Stimulated activated CD8-positive, alpha-beta memory T cell treated with anti-CD3 and anti-CD28 coated beads, Interleukin-15, amount 100 ng/mL, for 1 hour (primary cell): ENCODE results near the gene ARID5B.

Experiments used
- DNase-seq: peaks from one replicate; pipeline ENCODE4 v3.0.0-alpha.2; 2020; ENCODE audit warnings: low read depth

Gene ARID5B

GRCh38 chr10:62033125-62033524 lies 131.6 kb downstream of the ARID5B start:
- DNase-seq: no peak

DNA sequence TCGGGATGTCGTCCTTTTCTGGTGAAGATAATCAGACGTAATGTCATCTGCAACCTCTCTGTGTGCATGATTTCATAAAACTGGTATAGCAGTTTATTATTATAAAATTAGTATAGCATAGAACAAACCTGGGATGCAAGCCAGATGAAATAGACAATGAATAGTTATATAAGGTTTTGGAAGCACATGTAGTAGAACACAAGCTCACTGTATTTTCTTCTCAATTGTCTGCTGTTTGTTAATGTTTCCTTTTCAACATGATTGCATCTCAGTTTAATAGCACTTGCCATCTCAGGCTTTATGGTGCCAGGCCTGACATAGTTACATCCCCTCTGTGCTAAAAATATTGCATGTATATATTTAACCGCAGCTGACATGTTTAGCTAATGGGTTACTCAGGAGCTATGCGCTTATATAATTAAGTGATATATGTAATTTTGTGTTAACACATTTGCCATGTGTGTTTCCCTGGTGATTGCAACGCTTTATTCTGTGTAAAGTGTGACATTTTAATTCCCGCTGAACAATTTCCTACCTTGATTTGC lies 132.7 kb downstream of the ARID5B start:
- no peak for DNase-seq

DNA sequence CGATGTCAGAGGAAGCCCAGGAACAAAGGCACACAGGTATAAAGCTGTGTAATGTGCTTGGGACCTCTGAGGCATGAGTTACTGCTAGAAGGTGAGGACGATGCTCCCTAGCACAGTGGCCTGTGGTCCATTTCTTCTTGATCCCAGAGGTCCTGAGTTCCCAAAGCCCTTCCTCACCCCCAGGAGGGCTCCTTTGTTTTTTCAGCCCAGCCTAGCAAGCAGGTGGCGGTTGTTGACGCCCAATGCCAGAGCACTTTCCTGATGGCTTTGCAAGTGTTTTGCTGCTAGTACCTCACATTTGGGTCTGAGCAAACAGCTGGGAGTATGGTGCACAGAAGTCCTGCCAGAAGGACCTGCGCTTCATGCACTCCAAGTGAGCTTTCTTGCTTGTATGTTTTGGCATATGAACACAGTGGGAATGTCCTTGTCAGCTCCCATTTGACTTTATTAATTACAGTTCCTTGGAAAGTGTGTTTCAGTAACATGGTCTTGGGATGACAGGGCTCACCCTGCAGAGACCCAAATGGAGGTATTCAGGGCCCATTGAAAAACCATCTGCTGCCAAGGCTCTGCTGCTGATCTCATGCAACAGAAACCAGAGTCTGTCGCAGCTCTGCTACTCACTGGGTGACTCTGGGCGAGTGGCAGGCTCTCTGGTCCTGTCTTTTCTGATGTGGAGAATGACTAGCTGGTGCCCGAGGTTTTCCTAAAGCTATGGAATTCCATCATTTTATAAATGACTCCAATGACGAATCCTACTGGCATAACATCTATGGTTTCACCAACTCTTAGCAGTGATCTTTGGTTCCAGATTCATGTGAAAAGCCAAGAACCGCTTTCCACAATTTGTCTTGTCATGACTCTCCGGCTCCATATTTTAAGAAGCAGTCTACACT lies 134.9 kb downstream of the ARID5B start:
- DNase-seq: no peak

GRCh38 chr10:62037166-62037831 lies 135.8 kb downstream of the ARID5B start:
- no peak for DNase-seq

DNA sequence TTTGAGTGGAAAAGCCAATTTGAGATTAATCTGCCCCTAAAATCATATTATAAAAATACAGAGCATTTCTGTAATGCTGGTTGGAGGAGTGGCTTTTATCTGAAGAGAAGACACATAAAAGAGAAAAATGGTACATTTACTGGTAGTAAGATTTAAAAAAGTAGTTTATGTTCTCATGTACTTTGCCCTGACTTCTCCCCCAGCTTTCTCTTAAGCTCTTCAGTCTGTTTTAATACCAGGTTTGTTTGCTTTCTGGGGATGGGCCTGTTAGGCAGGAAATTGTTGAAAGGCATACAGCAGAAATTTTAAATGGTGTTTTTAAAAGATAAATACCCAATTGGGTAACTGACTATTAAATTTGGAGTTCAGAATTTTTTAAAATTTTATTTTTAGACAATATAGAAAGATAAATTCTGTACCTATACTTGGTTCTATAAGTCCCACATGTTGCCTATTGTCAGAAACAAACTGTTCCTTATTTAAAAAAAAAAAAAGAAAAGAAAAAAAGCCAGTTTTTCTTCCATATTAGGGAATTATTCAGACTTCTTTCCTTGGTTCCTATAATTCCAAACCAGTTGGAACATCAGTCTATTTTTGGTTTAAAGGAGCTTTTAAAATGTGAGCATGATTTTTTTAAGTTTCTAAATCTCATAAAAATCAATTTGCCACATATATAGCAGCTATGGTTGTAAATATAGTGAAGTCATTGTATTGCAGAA lies 136.6 kb downstream of the ARID5B start:
- DNase-seq: no peak

DNA sequence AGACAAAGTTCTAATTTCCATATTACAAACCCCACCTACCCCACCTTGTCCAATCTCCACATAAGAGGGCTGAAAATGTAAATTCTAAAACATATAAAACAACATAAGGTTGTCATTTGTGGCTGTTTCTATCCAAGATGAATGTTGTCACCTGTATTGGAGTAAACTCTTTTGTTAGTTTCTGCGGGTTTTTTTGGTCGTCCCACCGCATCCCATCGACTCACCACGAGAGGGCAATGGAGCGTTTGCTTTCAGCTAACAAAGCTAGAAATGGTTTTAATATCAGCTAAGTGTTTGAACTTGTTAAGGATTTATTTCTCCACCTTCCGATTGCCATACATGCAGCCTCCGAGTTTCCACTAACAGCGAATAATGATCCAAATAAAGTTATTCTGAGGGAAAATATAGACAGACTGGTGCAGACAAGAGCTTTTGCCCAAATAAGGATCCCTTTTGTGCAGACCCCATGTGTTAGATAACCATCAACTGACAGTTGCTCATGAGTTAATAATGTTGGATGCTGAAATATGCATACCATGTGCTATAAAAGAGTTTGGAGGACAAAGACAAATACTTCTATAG lies 137.2 kb downstream of the ARID5B start:
- DNase-seq: peak; percentile 66

DNA sequence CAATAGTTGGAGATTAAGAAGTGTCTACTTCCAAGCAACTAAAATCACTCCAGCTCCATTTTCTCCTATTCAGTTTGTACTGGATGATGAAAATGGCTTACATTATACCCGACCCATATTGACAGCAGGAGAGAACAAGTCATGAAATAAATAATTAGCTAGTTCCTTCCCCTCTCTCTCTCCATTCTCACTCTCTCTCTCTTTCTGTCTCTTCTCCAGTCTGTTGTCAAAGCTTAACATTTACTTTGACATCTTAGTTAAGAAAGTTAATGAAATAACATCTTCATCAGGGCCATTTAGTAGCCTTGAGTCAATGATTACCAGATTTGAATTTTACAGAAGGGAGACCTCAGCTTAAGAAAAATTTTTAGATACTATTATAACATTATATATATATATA lies 138.5 kb downstream of the ARID5B start:
- no peak for DNase-seq

- no peak for DNase-seq
Measured at GRCh38 chr10:62040881-62041280, 139.4 kb downstream of the ARID5B start.

GRCh38 chr10:62043421-62044021 lies 142.0 kb downstream of the ARID5B start:
- DNase-seq: no peak

- no peak for DNase-seq
Measured at GRCh38 chr10:62044566-62044965, 143.1 kb downstream of the ARID5B start.

DNA sequence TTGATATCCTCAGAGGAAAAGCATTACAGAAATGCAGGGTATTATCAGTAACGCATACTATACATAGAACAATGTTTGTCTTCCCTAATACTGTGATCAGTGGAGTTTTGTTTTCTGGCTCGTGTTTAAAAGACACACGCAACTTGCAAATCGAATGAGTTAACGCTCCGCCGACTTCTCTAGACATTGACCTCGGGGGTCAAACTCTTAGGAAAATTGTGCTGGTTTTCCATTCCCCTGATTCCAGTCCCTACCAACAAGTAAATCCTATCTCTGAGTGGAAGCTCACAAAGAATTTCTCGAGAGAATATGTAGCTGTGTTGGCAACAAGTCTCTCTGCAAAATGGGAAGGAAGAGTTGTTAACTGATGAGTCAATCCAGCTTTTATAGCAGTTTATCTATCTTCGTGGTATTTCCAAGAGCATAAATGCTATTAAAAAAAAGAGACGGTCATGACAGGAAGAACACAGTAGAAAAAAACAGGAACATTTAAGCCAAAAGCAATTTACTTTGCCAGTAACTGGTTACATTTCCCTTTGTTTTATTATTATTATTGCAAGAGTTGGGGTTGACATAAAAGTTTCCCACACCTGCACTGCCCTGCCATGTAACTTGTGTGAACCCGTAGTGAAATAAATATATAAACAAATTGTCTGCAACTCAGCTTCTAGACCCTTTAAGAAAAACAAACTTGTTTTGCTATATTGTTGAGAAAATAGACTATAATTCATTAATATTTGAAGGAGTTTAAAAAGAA lies 144.4 kb downstream of the ARID5B start:
- DNase-seq: no peak

DNA sequence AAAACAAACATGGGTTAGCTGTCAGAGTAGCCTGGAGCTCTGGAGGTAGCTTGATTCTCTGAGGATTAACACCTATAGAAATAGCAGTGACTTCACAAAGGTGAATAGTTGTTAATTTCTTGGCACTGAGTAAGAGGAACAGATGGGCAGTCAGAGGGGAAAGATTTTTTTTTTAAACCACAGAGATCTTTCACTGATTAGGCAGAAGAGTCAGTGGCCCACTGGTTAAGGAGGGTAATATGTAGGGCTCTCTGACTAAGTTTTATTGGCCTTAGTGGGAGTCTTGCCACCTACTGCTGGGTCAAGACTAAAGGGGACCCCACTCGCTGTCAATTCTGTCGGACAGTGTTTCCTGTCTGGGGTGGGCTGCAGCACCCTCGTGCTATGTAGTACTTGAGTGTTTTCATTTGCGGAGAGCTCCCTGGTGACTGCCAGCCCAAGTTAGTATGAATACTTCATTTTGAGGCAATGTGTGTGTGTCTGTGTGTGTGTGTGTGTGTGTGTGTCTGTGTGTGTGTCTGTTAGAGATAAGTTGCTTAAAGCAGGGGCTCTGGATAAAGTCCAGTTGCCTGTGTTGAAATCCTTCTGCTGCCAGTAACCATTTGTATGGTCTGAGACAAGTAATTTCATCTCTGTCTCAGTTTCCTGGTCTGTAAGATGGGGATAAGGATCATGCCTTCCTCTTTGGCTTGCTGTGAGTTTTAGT lies 145.2 kb downstream of the ARID5B start:
- DNase-seq: no peak

GRCh38 chr10:62047228-62047892 lies 145.9 kb downstream of the ARID5B start:
- DNase-seq: no peak

DNA sequence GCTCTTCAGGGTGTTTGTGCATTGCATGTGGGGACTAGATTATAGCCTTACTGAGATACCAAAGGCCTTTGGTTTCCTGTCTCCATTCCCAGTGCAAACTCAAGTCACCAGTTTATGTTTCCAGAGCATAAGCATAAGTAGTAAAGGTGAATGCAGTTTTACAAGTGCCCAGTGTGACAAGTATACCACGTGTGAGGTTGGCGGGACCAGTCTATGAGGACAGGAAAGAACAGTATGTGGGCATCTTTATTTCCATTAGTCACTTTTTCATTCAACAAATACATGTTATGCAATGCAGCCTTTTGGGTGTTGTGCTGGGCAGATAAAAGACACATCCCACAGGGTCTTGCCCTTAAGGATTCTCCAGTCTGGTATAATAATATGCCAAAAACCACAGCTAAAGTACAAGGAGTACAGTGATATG lies 146.5 kb downstream of the ARID5B start:
- DNase-seq: no peak

GRCh38 chr10:62048470-62048869 lies 147.0 kb downstream of the ARID5B start:
- DNase-seq: no peak

GRCh38 chr10:62048919-62049623 lies 147.6 kb downstream of the ARID5B start:
- DNase-seq: no peak

DNA sequence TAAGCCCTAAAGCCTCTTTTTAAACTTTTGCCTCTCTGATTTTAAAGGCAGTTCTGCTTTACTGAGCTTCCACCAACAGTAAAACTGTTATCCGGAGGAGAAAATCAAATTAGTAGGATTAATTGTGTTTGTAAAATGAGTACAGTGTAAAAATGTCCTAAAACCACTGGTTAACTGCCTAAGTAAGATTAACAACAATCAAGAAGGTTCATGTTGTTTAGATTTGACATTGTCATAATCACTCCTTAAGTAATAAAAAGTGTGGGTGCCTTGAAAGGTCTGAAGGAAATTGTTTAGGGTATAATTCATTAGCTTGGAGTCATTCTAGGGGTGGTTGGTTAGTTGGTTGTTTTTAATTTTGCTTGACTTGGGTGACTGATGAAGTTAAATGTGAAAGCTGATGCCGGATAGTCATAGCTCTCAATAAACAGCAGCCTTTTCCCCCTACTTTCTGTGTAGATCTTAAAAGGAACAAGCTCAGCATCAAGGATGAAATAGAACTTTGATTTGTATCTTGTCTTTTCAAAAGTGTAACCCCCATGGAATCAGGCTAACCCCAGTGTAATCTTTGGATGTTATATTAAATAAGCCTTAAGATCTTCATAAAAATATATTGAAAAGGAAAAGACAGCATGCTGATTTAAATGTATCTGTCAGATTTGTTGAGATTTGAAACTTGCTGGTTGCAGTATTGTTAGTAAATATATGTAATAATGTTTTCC lies 148.3 kb downstream of the ARID5B start:
- DNase-seq: no peak

DNA sequence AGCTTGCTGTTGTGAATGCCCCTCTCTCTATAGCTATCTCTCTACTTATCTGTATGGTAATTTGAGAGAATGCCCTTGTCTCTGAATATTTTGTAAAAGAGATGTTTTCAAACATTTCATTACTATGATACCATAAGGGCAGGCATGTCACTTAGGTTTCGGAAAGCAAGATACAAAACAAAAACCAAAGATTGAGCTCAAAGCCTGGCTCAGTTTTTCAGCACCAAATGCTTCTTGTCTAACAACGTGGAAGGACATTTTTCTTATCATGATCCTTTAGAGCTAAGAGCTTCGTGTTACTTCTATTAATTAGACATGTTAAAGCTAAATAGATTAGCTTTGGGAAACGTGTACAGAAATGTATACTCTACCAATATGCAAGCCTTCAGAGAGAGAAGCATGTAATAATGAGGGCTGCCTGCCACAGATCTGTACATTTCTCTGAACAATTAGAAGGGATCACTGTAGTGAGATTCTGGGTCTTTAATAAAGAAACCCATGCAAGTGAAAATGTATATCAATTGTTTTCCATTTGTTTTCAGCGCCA lies 148.9 kb downstream of the ARID5B start:
- DNase-seq: no peak
